Measurements from ENCODE around the gene DNAAF2.

DNA sequence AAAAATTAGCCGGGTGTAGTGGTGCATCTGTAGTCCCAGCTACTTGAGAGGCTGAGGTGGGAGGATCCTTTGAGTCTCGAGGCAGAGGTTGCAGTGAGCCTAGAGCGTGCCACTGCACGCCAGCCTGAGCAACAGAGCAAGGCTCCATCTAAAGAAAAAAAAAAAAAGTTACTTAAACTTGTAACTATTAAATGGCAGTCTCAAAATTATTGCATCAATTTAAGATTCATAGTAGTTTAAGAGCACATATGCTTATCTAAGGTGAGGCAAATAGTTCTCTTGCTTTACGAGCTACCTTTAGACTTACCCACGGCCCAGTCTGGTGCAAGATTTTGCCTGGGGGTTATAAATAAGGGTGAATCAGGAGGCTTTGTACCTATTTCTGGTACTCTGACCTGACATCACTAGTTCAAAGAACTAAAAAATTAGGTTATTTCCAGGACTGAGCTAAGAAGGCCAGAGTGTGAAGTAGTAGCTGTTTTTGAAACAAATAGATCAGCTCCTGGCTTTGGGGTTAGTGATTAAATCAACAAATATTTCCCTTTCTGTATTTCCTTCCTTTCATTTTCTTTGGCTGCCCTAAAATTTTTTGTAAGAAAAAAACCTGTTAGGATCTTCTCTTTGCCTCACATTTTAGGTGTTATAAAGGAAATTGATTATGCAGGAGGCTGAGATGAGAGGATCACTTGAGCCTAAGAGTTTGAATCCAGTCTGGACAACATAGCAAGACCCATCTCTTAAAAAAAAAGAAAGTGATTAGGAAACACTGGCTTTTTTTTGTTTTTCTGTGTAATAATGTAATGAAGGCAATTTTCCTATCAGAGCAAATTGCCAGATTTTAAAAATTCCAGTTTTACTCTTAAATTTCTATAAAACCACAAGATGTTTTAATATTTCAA lies 10.9 kb downstream of the DNAAF2 start:
- TF ChIP-seq, protein P1, sequence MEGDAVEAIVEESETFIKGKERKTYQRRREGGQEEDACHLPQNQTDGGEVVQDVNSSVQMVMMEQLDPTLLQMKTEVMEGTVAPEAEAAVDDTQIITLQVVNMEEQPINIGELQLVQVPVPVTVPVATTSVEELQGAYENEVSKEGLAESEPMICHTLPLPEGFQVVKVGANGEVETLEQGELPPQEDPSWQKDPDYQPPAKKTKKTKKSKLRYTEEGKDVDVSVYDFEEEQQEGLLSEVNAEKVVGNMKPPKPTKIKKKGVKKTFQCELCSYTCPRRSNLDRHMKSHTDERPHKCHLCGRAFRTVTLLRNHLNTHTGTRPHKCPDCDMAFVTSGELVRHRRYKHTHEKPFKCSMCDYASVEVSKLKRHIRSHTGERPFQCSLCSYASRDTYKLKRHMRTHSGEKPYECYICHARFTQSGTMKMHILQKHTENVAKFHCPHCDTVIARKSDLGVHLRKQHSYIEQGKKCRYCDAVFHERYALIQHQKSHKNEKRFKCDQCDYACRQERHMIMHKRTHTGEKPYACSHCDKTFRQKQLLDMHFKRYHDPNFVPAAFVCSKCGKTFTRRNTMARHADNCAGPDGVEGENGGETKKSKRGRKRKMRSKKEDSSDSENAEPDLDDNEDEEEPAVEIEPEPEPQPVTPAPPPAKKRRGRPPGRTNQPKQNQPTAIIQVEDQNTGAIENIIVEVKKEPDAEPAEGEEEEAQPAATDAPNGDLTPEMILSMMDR (IDR thresholded peaks at IDR 0.05): no peak
- no peak for TF ChIP-seq POLR2AphosphoS5 (IDR thresholded peaks at IDR 0.05)
- TF ChIP-seq POLR2A (IDR thresholded peaks at IDR 0.05): no peak

All from suprapubic skin (tissue), 4 donors.